Panc1 (cell line): Measurements from ENCODE around the gene TEX22. TPM values are rescaled to one million over a fixed set of nuclear protein-coding genes. Genes with fewer than 3 reads are reported as not detected.

Source experiments
- ATAC-seq: fragments of 200-7000 bp; cut with Tn5 transposase; 2 replicates; pipeline ENCODE4 v1.9.1; 2020; ENCODE audit warnings: mild to moderate bottlenecking, moderate library complexity
- BruUV-seq: library from RNA; stranded (reverse); fragments of 400-500 nt; replicated peaks from 2 replicates; lab custom pipeline; 2021; lab: Mats Ljungman, UMichigan
- CTCF ChIA-PET: fragments of 300-600 bp; sonication (Branson Sonifier 250); formaldehyde crosslinking; loops from one replicate; lab custom pipeline; 2022; ENCODE audit warnings: antibody characterized with exemption; lab: Charles Lee
- POLR2A ChIA-PET: fragments of 300-600 bp; sonication (Branson Sonifier 250); formaldehyde crosslinking; loops from one replicate; lab custom pipeline; 2022; ENCODE audit warnings: antibody characterized with exemption; lab: Charles Lee
- DNase-seq: peaks from one replicate; pipeline ENCODE4 v3.0.0-alpha.2; 2010; ENCODE audit warnings: low read depth, low spot score
- H3K27ac ChIP-seq: 2 replicates; pipeline ENCODE4 v1.5.1; 2011; ENCODE audit warnings: mild to moderate bottlenecking, low read length, inconsistent platforms
- H3K27me3 ChIP-seq: fragments of 200-500 bp; sonication (Bioruptor generic); 2 replicates; pipeline ENCODE4 v1.6.0; 2014; ENCODE audit warnings: low read length, inconsistent platforms; ENCODE audit not compliant: control insufficient read depth, insufficient read depth
- H3K36me3 ChIP-seq: fragments of 200-500 bp; sonication (Bioruptor generic); 2 replicates; pipeline ENCODE4 v1.5.1; 2014; ENCODE audit warnings: inconsistent platforms, mild to moderate bottlenecking, low read length, moderate library complexity; ENCODE audit not compliant: control insufficient read depth, insufficient read depth
- H3K4me1 ChIP-seq: 2 replicates; pipeline ENCODE4 v1.5.1; 2011; ENCODE audit warnings: inconsistent platforms, mild to moderate bottlenecking, low read length, moderate library complexity; ENCODE audit not compliant: control insufficient read depth, insufficient read depth
- H3K4me3 ChIP-seq, 2 experiments: 2 replicates each; pipeline ENCODE4 v1.5.1; 2011 to 2012; ENCODE audit warnings: low read depth in 2 of 2, low read length in 2 of 2, mild to moderate bottlenecking in 2 of 2, inconsistent platforms in 1 of 2, moderate library complexity in 1 of 2
- H3K9me3 ChIP-seq: fragments of 200-500 bp; sonication (Bioruptor generic); 2 replicates; pipeline ENCODE4 v1.5.1; 2014; ENCODE audit warnings: low read depth, mild to moderate bottlenecking, inconsistent platforms, low read length, moderate library complexity; ENCODE audit not compliant: control insufficient read depth, insufficient read depth
- CTCF ChIP-seq: fragments of 450-650 bp; IDR thresholded peaks from 2 replicates; pipeline ENCODE4 v1.5.1; 2017; ENCODE audit warnings: mild to moderate bottlenecking
- POLR2AphosphoS5 ChIP-seq: IDR thresholded peaks from 2 replicates; pipeline ENCODE4 v1.6.1; 2012; ENCODE audit warnings: mild to moderate bottlenecking, low read depth, low read length, moderate library complexity
- REST ChIP-seq, 2 experiments: IDR thresholded peaks; 2 replicates each; pipeline ENCODE4 v1.6.1; 2011 to 2012; ENCODE audit warnings: low read depth in 2 of 2, control low read depth in 1 of 2, low read length in 1 of 2, mild to moderate bottlenecking in 1 of 2, moderate library complexity in 1 of 2; ENCODE audit not compliant: insufficient read depth in 1 of 2
- SIN3A ChIP-seq: IDR thresholded peaks from 2 replicates; pipeline ENCODE4 v1.6.1; 2012; ENCODE audit warnings: low read depth, mild to moderate bottlenecking, low read length, moderate library complexity, borderline replicate concordance; ENCODE audit not compliant: insufficient read depth
- TCF7L2 ChIP-seq: IDR thresholded peaks from 2 replicates; pipeline ENCODE4 v1.6.1; 2011; ENCODE audit warnings: mild to moderate bottlenecking, low read depth, low read length, inconsistent platforms
- in situ Hi-C: cut with HindIII; loops from 2 replicates; pipeline ENCODE4 v1.10.0; 2016; ENCODE audit warnings: low sequenced_read_pairs, low pct_unique_long_range_greater_than_20kb
- intact Hi-C: fragments of 100-400 bp; cut with micrococcal nuclease; formaldehyde crosslinking; loops from one replicate; pipeline ENCODE4 v1.10.0; 2022; ENCODE audit not compliant: unreplicated experiment
- total RNA-seq: library from RNA; stranded (reverse); gene quantifications from one replicate; pipeline ENCODE4 v1.2.1, GENCODE V29; 2021; ENCODE audit not compliant: unreplicated experiment

TEX22 gene
- total RNA-seq, 1 experiment from 2014 or later = 2.9 TPM

GRCh38 chr14:105365101-105365500, 33.2 kb upstream of the TEX22 start:
- in situ Hi-C loops (no loop called here), intact Hi-C loops (no loop called here)
- H3K27me3 ChIP-seq = no peaks in the 10 kb centered on the region
- CTCF ChIA-PET = interaction anchor here (0.6 kb wide), 1 partner anchor 58 kb away, joined by 5 read pairs; no protein-coding TSS in a partner anchor
- no peaks in the 10 kb centered on the region for H3K9me3 ChIP-seq
- no peak overlapping the region for H3K4me3 ChIP-seq
- H3K27ac ChIP-seq = no peak overlapping the region
- TF ChIP-seq SIN3A (no peak), POLR2AphosphoS5 (no peak)
- POLR2A ChIA-PET = no interaction called here
- ATAC-seq (no peak), DNase-seq (no peak)
- H3K36me3 ChIP-seq = no peaks in the 10 kb centered on the region
- H3K4me1 ChIP-seq = no peaks in the 10 kb centered on the region
- no TSS peak for BruUV-seq

- Histone ChIP-seq H3K27ac (no peak overlapping the region), H3K27me3 (no peaks in the 10 kb centered on the region), H3K9me3 (no peaks in the 10 kb centered on the region), H3K4me1 (no peaks in the 10 kb centered on the region), H3K4me3 (no peak overlapping the region), H3K36me3 (no peaks in the 10 kb centered on the region)
- DNase-seq (no peak), ATAC-seq (no peak)
- in situ Hi-C loops = no loop called here
- intact Hi-C loops = no loop called here
- POLR2A ChIA-PET = no interaction called here
- TF ChIP-seq REST (IDR thresholded peaks at IDR 0.05; ENCODE audit: insufficient read depth in 1 of 2, low read depth in 2 of 2, low read length in 1 of 2) (no peak), POLR2AphosphoS5 (no peak), CTCF (no peak), SIN3A (no peak), TCF7L2 (no peak)
- no TSS peak for BruUV-seq
- CTCF ChIA-PET = no interaction called here
Observed at GRCh38 chr14:105365681-105366080, 32.7 kb upstream of the TEX22 start.

- Histone ChIP-seq H3K36me3 (no peaks in the 10 kb centered on the region), H3K27me3 (no peaks in the 10 kb centered on the region), H3K4me3 (no peak overlapping the region), H3K9me3 (no peaks in the 10 kb centered on the region), H3K27ac (no peak overlapping the region), H3K4me1 (no peaks in the 10 kb centered on the region)
- intact Hi-C loops = no loop called here
- in situ Hi-C loops = no loop called here
- TF ChIP-seq POLR2AphosphoS5 = no peak
- no peak for TF ChIP-seq CTCF
- TF ChIP-seq REST (IDR thresholded peaks at IDR 0.05; ENCODE audit: insufficient read depth in 1 of 2, low read depth in 2 of 2, low read length in 1 of 2) = no peak
- no peak for TF ChIP-seq TCF7L2
- no peak for TF ChIP-seq SIN3A
- ChIA-PET POLR2A (interaction anchor here (0.5 kb wide), 1 partner anchor 123 kb away, joined by 3 read pairs; no protein-coding TSS in a partner anchor), CTCF (no interaction called here)
- no TSS peak for BruUV-seq
- ATAC-seq (no peak), DNase-seq (no peak)
Observed at GRCh38 chr14:105366386-105367074, 31.8 kb upstream of the TEX22 start.
